ENCODE measurements around the gene TENM4. TPM values are rescaled to one million over a fixed set of nuclear protein-coding genes. Genes with fewer than 3 reads are reported as not detected.

Gene TENM4
- polyA plus RNA-seq, 3 donors, result 0.31 to 1.7 TPM; not detected in 1

DNA sequence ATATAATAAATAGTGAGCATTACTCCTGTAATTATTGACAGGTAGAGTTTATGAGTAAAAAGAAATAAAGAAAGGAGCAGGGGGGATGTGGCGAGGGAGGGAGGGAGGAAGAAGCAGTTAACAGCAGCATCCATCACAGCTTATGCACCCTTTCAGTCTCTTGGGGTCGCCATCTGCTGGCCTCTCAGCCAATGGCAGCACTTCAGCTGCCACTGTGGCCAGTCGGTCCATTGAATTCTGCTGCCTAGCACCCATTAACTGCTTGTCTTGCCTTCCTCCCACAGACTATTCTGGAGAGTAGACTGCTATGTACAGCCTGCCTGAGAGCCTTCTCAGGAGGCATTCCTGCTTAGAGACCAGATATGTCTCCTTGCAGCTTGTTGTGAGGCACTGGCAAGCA lies 388.3 kb downstream of the TENM4 start:
- Histone ChIP-seq H3K4me3 (replicated peaks in 1 of 3; ENCODE audit: low read depth in 2 of 3, low read length in 3 of 3) (no peak overlapping the region), H3K4me1 (ENCODE audit: control insufficient read depth in 1 of 2, insufficient read depth in 2 of 2, low read length in 2 of 2) (no peaks in the 10 kb centered on the region), H4K20me1 (ENCODE audit: insufficient read depth, low read length) (no peaks in the 10 kb centered on the region), H3K9me3 (replicated peaks in 1 of 2; ENCODE audit: control insufficient read depth in 1 of 2, insufficient read depth in 1 of 2, low read length in 2 of 2) (no peaks in the 10 kb centered on the region), H2AFZ (ENCODE audit: insufficient read depth, low read depth, low read length, poor library complexity, severe bottlenecking) (no peak overlapping the region), H3K9ac (ENCODE audit: insufficient read depth, low read length, poor library complexity, severe bottlenecking) (no peak overlapping the region), H3K36me3 (replicated peaks in 1 of 2; ENCODE audit: control insufficient read depth in 1 of 2, insufficient read depth in 2 of 2, low read length in 2 of 2) (no peaks in the 10 kb centered on the region), H3K27me3 (ENCODE audit: control insufficient read depth in 2 of 2, insufficient read depth in 2 of 2, low read length in 2 of 2) (peaks cover 9 to 41% of the 10 kb centered on the region in 2 donors), H3K4me2 (replicated peaks; ENCODE audit: extremely low read depth, low read length, poor library complexity, severe bottlenecking) (no peak overlapping the region), H3K79me2 (ENCODE audit: insufficient read depth, low read length) (no peaks in the 10 kb centered on the region), H3K27ac (ENCODE audit: low read depth in 1 of 2, low read length in 2 of 2) (no peak overlapping the region)
- no peak for DNase-seq
- WGBS (ENCODE audit: insufficient coverage), result 18% methylated on average over 2 of the region's 3 CpGs
- no peak overlapping the region for H3K27ac Mint-ChIP-seq
- H3K27me3 Mint-ChIP-seq (ENCODE audit: low read depth in 3 of 3), result peaks cover 17 to 34% (median 22%) of the 10 kb centered on the region in 3 donors
- H3K4me3 Mint-ChIP-seq, result no peak overlapping the region
- H3K36me3 Mint-ChIP-seq, result no peaks in the 10 kb centered on the region
- TF ChIP-seq, protein P1, sequence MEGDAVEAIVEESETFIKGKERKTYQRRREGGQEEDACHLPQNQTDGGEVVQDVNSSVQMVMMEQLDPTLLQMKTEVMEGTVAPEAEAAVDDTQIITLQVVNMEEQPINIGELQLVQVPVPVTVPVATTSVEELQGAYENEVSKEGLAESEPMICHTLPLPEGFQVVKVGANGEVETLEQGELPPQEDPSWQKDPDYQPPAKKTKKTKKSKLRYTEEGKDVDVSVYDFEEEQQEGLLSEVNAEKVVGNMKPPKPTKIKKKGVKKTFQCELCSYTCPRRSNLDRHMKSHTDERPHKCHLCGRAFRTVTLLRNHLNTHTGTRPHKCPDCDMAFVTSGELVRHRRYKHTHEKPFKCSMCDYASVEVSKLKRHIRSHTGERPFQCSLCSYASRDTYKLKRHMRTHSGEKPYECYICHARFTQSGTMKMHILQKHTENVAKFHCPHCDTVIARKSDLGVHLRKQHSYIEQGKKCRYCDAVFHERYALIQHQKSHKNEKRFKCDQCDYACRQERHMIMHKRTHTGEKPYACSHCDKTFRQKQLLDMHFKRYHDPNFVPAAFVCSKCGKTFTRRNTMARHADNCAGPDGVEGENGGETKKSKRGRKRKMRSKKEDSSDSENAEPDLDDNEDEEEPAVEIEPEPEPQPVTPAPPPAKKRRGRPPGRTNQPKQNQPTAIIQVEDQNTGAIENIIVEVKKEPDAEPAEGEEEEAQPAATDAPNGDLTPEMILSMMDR (IDR thresholded peaks at IDR 0.05), result no peak
- intact Hi-C loops (cut with micrococcal nuclease), result no loop called here
- no peaks in the 10 kb centered on the region for H3K4me1 Mint-ChIP-seq
- no peaks in the 10 kb centered on the region for H3K9me3 Mint-ChIP-seq

DNA sequence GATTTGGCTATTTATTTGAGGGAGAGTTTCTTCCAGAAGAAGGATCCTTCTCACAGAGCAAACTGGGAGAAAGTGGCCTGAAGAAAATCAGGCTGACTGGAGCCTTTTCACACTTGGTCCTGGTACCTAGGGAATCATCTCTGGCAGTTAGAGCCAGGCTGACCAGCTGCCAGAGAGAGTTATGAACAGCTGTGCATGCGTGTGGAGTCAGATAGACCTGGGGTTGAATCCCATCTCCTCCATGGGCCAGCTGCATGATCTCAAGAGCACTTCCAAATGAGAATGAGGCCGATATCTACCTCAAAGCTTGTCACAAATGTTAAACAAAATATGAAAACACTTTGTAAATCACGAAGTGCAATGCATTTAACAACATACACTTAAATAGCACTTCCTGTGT lies 390.0 kb downstream of the TENM4 start:
- no peak overlapping the region for H3K4me3 Mint-ChIP-seq
- TF ChIP-seq, protein P1 (IDR thresholded peaks at IDR 0.05), result no peak
- H3K4me3 ChIP-seq (replicated peaks in 1 of 3; ENCODE audit: low read depth in 2 of 3, low read length in 3 of 3), result no peak overlapping the region
- no peaks in the 10 kb centered on the region for H3K4me1 Mint-ChIP-seq
- H3K27ac ChIP-seq (ENCODE audit: low read depth in 1 of 2, low read length in 2 of 2), result no peak overlapping the region
- no peak overlapping the region for H2AFZ ChIP-seq (ENCODE audit: insufficient read depth, low read depth, low read length, poor library complexity, severe bottlenecking)
- no peaks in the 10 kb centered on the region for H3K4me1 ChIP-seq (ENCODE audit: control insufficient read depth in 1 of 2, insufficient read depth in 2 of 2, low read length in 2 of 2)
- WGBS (ENCODE audit: insufficient coverage), result 57% methylated on average over 3 of the region's 3 CpGs
- H3K4me2 ChIP-seq (replicated peaks; ENCODE audit: extremely low read depth, low read length, poor library complexity, severe bottlenecking), result no peak overlapping the region
- no peak for DNase-seq
- H4K20me1 ChIP-seq (ENCODE audit: insufficient read depth, low read length), result no peaks in the 10 kb centered on the region
- H3K27ac Mint-ChIP-seq, result no peak overlapping the region
- no peaks in the 10 kb centered on the region for H3K9me3 Mint-ChIP-seq
- no peak overlapping the region for H3K9ac ChIP-seq (ENCODE audit: insufficient read depth, low read length, poor library complexity, severe bottlenecking)
- intact Hi-C loops (cut with micrococcal nuclease), result no loop called here
- H3K9me3 ChIP-seq (replicated peaks in 1 of 2; ENCODE audit: control insufficient read depth in 1 of 2, insufficient read depth in 1 of 2, low read length in 2 of 2), result no peaks in the 10 kb centered on the region
- H3K79me2 ChIP-seq (ENCODE audit: insufficient read depth, low read length), result no peaks in the 10 kb centered on the region
- H3K27me3 ChIP-seq (ENCODE audit: control insufficient read depth in 2 of 2, insufficient read depth in 2 of 2, low read length in 2 of 2), result peaks cover 9 to 52% of the 10 kb centered on the region in 2 donors
- H3K36me3 ChIP-seq (replicated peaks in 1 of 2; ENCODE audit: control insufficient read depth in 1 of 2, insufficient read depth in 2 of 2, low read length in 2 of 2), result no peaks in the 10 kb centered on the region
- H3K27me3 Mint-ChIP-seq (ENCODE audit: low read depth in 3 of 3), result peaks cover 20 to 42% (median 23%) of the 10 kb centered on the region in 3 donors
- H3K36me3 Mint-ChIP-seq, result no peaks in the 10 kb centered on the region

Data from CD14-positive monocyte (primary cell).